BE2C (cell line): ENCODE measurements around the gene C2CD2.

ENCODE experiments used
- DNase-seq: peaks from one replicate; pipeline ENCODE4 v3.0.0-alpha.2; 2020
- H3K27me3 ChIP-seq: fragments of 250-450 bp; sonication (Bioruptor Pico); 2 replicates; pipeline ENCODE4 v1.5.1; 2020; ENCODE audit warnings: mild to moderate bottlenecking
- H3K36me3 ChIP-seq: fragments of 250-450 bp; sonication (Bioruptor Pico); 2 replicates; pipeline ENCODE4 v1.5.1; 2020; ENCODE audit warnings: mild to moderate bottlenecking
- H3K4me1 ChIP-seq: fragments of 250-450 bp; sonication (Bioruptor Pico); 2 replicates; pipeline ENCODE4 v1.5.1; 2020
- H3K4me3 ChIP-seq: 2 replicates; pipeline ENCODE4 v1.5.1; 2011; ENCODE audit warnings: low read depth, low read length
- H3K9me3 ChIP-seq: fragments of 250-450 bp; sonication (Bioruptor Pico); 2 replicates; pipeline ENCODE4 v1.5.1; 2020
- TF ChIP-seq, protein P1 (sequence below): IDR thresholded peaks from 2 replicates; pipeline ENCODE4 v1.5.1; 2012; ENCODE audit warnings: mild to moderate bottlenecking, low read depth, low read length

Gene C2CD2

DNA sequence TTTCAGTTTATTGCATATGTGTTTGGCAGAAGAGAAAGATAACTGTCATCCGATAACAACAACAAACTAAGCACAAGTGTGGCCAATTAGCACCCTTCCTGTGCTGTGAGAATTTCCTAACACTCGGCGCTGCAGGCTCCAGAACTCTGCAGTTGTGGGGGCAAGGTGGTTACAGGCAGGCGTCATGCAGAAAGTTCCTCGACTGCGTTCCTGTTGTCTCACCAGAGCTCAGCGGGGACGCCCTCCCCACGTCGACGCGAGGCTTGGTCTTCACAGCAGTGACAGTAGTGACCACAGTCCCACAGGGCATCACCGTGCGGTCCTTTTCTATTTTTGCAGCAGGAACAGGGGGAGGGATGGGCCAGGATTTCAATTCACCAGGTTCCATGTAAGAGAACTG, 47.0 kb downstream of the C2CD2 start:
- no peak for DNase-seq
- TF ChIP-seq, protein P1, sequence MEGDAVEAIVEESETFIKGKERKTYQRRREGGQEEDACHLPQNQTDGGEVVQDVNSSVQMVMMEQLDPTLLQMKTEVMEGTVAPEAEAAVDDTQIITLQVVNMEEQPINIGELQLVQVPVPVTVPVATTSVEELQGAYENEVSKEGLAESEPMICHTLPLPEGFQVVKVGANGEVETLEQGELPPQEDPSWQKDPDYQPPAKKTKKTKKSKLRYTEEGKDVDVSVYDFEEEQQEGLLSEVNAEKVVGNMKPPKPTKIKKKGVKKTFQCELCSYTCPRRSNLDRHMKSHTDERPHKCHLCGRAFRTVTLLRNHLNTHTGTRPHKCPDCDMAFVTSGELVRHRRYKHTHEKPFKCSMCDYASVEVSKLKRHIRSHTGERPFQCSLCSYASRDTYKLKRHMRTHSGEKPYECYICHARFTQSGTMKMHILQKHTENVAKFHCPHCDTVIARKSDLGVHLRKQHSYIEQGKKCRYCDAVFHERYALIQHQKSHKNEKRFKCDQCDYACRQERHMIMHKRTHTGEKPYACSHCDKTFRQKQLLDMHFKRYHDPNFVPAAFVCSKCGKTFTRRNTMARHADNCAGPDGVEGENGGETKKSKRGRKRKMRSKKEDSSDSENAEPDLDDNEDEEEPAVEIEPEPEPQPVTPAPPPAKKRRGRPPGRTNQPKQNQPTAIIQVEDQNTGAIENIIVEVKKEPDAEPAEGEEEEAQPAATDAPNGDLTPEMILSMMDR: no peak

DNA sequence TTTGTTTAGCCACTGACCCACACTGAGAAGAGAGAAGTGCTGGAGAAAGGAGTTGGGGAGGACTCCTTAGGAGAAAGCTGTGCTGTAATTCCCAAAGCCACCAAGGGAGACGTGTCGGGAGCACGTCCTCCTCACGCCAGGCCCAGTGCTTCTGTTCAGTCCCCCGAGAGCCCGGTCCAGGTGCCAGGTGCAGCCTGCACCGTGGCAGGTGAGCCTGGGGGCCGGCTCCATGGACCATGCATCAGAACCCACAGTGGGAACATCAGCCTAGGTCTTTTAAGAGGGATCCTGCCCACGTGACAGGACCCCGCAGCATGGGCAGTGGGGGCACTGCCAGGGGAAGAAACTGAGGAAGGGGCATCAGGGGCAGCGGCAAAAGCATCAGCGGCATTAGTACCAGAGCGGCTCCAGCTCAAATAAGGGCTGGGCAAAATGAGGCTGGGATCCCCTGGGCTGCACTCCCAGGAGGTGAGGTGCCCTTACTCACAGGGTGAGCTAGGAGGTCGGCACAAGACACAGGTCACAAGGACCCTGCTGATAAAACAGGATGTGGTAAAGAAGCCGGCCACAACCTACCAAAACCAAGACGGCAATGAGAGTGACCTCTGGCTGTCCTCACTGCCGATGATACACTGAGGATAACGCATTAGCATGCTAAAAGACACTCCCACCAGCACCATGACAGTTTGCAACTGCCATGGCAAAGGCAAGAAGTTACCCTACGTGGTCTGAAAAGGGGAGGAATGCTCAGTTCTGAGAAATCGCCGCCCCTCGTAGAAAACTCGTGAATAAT, 50.1 kb downstream of the C2CD2 start:
- H3K27me3 ChIP-seq: no peaks in the 10 kb centered on the region
- no peak for DNase-seq
- H3K36me3 ChIP-seq: no peaks in the 10 kb centered on the region
- H3K4me1 ChIP-seq: no peaks in the 10 kb centered on the region
- TF ChIP-seq, protein P1: no peak
- no peaks in the 10 kb centered on the region for H3K9me3 ChIP-seq
- H3K4me3 ChIP-seq: no peak overlapping the region

More for the DNA sequence above, 47.0 kb downstream of the C2CD2 start:
- Histone ChIP-seq H3K36me3 (no peaks in the 10 kb centered on the region), H3K27me3 (no peaks in the 10 kb centered on the region), H3K9me3 (no peaks in the 10 kb centered on the region), H3K4me1 (no peaks in the 10 kb centered on the region), H3K4me3 (no peak overlapping the region)

DNA sequence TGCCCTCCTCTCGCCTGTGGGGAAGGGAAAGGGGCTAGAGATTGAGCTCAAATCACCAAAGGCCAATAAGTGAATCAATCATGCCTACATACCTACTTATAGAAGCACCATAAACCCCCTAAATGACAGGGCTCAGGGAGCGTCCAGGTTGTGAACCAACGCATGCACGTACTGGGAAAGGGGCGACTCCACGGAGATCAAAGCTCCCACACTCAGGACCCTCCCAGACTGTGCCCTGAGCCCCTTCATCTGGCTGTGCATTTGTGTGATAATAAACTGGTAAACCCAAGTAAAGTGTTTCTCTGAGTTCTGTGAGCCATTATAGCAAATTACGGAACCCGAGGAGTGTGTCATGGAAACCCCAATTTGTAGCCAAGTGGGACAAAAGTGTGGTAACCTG, 50.9 kb downstream of the C2CD2 start:
- Histone ChIP-seq H3K27me3 (no peaks in the 10 kb centered on the region), H3K9me3 (no peaks in the 10 kb centered on the region), H3K4me3 (no peak overlapping the region), H3K36me3 (no peaks in the 10 kb centered on the region), H3K4me1 (no peaks in the 10 kb centered on the region)
- TF ChIP-seq, protein P1: no peak
- DNase-seq: no peak

DNA sequence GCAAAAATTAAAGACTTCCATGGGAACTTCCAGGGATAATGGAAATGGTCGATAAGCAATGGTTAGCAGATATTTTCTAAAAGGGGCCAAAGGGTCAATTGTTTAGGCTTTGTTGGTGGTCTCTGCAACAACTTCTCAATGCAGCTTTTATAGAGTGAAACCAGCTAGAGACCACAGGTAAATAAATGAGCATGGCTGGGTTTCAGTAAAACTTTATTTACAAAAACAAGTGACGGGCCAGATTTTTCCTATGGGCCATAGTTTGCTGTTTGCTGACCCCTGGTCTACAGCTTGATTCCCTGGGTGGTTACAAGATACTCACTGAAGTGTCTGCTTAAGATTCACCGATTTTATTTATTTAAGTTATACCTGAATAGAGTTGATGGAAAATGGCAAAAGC, 52.0 kb downstream of the C2CD2 start:
- H3K9me3 ChIP-seq: no peaks in the 10 kb centered on the region
- H3K36me3 ChIP-seq: no peaks in the 10 kb centered on the region
- H3K4me1 ChIP-seq: no peaks in the 10 kb centered on the region
- DNase-seq: no peak
- no peak overlapping the region for H3K4me3 ChIP-seq
- no peaks in the 10 kb centered on the region for H3K27me3 ChIP-seq
- TF ChIP-seq, protein P1: no peak

DNA sequence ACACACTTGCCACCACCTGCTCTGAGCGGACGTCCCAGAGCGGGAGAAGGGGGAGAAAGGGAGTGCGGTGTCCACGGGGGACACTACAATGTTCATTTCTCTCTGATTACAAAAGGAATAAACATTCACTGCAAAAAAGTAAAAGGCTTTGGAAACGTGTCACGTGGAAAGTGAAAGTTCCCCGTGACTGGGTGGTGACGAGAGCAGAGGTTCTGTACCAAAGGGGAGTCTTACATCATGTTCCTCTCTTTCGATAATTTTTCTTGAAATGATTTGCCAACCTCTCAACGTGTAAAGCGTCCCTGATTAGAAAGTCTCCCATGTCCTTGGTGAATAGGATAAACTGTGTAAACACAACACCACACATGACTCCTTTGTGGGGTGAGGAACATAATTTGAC, 52.7 kb downstream of the C2CD2 start:
- Histone ChIP-seq H3K27me3 (no peaks in the 10 kb centered on the region), H3K4me3 (no peak overlapping the region), H3K9me3 (no peaks in the 10 kb centered on the region), H3K4me1 (no peaks in the 10 kb centered on the region), H3K36me3 (no peaks in the 10 kb centered on the region)
- TF ChIP-seq, protein P1: no peak
- DNase-seq: no peak

DNA sequence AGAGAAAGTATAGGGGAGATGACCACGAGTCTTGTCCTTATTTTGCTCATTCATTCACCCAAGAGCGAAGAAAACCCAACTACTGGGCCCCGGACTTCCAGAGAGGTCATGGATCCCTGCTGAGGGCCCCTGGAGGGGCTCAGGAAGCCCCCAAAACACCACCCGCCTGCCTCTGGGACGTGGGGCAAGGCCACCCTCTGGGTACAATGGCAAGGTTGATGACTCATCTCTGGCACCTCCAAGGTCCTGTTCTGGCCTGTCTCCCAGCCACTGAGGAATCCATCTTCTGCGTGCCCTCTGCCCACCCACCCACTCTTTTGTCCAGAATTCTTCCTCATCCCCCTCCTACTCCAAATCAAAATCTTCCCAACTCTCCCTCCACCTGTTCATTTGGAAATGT, 53.4 kb downstream of the C2CD2 start:
- TF ChIP-seq, protein P1: no peak
- Histone ChIP-seq H3K36me3 (no peaks in the 10 kb centered on the region), H3K4me1 (no peaks in the 10 kb centered on the region), H3K9me3 (no peaks in the 10 kb centered on the region), H3K4me3 (no peak overlapping the region), H3K27me3 (no peaks in the 10 kb centered on the region)
- no peak for DNase-seq
